Measurements from ENCODE around the gene HECA.

DNA sequence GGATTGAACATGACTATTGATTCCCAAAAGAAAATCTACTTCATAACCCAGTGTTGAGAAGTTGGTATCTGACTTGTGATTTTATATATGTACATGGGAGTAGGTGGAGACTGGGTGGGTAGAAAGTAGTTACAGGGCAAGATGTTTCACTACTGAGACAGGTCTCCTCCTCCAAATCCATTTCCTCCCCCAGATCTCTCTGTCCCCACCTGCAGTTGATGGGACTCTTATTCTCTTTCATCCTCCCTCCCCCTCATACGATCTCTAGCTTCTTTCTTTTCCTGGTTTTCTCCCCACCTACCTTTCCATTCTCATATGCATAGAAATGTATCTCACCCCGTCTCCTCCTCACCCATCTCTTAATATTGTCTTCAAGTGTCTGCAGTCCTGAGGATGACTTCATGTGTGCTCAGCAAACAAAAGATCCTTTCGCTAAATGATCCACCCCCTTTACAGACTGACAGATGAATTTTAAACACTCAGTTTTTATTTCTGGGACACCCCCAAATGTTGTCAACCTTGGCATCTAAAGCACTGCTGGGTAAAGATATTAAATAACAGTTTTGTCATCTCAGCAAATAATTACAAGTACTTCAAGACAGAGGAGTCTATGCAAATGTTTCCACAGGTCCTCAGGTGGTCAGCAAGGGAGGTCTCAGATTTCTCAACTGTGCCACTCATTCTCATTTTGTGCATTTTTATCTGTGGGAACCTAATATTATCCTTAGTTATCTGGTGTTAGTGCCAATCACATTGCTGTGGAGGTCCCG is 18.7 kb upstream of the HECA start:
- TF ChIP-seq, protein P1, sequence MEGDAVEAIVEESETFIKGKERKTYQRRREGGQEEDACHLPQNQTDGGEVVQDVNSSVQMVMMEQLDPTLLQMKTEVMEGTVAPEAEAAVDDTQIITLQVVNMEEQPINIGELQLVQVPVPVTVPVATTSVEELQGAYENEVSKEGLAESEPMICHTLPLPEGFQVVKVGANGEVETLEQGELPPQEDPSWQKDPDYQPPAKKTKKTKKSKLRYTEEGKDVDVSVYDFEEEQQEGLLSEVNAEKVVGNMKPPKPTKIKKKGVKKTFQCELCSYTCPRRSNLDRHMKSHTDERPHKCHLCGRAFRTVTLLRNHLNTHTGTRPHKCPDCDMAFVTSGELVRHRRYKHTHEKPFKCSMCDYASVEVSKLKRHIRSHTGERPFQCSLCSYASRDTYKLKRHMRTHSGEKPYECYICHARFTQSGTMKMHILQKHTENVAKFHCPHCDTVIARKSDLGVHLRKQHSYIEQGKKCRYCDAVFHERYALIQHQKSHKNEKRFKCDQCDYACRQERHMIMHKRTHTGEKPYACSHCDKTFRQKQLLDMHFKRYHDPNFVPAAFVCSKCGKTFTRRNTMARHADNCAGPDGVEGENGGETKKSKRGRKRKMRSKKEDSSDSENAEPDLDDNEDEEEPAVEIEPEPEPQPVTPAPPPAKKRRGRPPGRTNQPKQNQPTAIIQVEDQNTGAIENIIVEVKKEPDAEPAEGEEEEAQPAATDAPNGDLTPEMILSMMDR (IDR thresholded peaks at IDR 0.05; ENCODE audit: insufficient read depth, low read length, poor library complexity, severe bottlenecking) = no peak
- TF ChIP-seq EZH2phosphoT487 (conservative IDR thresholded peaks at IDR 0.05; ENCODE audit: low read length) = no peak
